Superior temporal gyrus (tissue), 1 donor: ENCODE results near the gene UNC13D.
A peak's percentile ranks its signal among the peaks of the same experiment; 100 is the strongest.
"Not testable (repeated sequence)": the region's sequence is repeated elsewhere in the genome, so short reads cannot be mapped to it uniquely, and the experiment has no call there.

Source experiments
- DNase-seq: peaks from one replicate; pipeline ENCODE4 v3.0.0-alpha.2; 2016; ENCODE audit errors: extremely low spot score

The UNC13D gene

DNA sequence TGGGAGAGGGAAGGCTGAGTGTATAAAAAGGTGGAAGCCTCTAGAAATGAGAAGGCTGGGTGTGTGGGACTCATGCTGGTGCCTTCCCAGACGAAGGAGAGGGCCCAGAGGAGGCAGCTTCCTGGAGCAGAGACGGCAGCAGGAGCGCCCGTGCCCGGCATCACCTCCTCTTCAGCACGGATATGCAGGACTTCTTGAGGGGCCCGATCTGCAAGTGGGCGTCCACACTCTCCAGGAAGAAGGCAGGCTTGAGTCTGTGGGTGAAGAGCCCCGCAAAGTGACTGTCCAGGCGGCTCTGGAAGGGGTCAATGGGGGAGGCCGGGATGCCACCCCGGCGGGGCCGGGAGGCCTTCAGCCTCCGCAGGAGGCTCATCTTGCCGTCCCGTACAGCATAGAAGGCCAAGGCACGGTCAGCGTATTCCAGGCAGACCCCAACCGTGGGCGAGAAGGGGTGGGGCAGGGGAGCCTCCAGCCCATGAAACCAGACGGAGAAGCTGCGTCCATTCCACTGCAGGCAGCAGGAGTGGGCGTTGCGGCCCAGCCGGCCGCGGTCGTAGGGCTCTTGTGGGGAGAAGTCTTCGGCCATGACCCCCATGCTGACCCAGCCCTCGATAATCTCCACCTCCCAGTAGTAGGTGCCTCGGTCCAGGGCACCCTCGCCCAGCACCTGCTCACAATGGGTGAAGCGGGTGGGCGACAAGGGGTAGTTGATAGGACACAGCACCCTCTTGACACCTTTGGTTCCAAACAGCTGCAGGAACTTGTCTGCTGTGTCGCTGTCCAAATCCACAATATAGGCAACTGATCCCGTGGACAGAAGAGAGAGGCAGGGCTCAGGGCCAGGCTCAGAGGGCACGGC is 30.3 kb upstream of the UNC13D start:
- no peak for DNase-seq

- DNase-seq = no peak
Observed at GRCh38 chr17:75873587-75874322, 29.6 kb upstream of the UNC13D start.

DNA sequence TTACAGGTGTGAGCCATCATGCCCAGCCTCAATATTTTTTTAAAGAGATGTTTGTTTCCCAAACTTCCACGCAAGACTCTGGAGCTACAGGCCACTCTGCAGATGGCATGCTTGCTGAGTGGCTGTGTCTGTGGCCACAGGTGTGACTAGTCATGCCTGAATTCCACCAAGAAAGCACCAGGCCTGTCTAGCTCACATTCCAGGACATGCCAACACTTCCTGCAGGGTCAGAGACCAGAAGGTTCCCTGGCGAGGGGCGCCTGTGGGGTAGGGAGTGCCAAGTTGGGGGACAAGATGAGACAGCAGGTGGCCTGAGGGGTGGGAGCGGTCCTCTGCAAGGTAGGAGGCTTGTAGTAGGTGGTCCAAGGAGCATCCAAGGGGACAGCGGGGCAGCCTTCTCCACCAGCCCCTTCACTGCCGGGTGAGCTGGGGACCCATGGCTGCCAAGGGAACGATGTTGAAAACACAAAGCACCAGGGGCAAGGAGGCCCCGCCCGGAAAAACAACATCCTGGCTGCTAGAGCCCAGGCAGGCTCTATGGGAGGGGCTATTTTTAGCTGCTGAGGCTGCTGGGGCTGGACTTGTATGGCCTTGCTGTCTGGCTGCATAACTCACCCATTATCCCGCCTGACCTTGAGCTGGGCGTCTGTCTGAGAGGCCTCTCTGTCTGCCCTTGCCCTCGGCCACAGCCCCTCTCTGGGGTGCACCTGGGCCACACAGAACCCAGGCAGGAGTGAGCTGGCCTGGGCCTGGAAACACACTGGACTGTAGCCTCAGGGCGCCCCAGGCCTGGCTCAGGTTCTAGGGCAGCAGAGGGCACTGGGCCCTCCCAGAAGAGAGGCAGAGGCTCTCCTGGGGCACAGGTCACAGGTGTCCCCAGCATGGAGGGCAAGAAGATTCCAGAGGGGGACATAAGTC is 28.5 kb upstream of the UNC13D start:
- no peak for DNase-seq

- not testable (repeated sequence) for DNase-seq
Observed at GRCh38 chr17:75870228-75870627, 26.0 kb upstream of the UNC13D start.

DNA sequence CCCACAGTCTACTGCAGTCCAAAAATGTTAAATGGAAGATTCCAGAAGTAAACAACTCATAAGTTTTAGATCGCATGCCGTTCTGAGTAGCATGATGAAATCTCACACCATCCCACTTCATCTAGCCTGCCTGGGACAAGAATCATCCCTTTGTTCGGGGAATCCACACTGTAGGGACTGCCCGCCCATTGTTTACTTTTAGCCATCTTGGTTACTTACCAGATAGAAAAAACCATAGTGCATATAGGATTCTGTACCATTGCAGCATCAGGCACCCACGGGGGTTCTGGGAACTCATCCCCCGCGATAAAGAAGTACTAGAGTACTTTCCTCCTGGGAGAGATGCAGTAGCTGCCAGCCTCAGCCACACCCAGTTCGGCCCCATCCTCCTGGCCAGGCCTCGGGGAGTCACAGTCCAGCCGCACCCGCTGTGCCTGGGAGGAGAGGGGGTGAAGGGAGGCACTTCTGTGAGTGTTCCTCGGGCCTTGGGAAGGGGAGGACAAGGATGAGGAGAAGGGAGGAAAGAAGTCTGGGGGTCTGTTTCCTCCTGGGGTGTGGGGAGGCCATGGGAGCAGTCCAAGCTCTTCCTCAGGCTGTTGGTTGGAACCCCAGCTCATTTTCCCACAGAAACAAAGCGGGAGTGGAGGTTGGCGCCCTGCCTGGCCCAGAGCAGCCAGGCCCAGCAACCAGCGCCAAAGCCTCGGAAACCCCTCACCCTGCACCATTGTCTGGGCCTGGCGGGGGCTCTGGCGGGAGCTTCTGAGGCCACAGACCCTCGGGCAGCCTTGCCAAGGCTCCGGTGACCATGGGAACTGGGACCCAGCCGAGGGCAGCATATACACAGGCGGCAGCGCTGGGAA is 25.3 kb upstream of the UNC13D start:
- DNase-seq = peak; percentile 90

GRCh38 chr17:75868730-75869281 is 24.6 kb upstream of the UNC13D start:
- DNase-seq = not testable (repeated sequence)

DNA sequence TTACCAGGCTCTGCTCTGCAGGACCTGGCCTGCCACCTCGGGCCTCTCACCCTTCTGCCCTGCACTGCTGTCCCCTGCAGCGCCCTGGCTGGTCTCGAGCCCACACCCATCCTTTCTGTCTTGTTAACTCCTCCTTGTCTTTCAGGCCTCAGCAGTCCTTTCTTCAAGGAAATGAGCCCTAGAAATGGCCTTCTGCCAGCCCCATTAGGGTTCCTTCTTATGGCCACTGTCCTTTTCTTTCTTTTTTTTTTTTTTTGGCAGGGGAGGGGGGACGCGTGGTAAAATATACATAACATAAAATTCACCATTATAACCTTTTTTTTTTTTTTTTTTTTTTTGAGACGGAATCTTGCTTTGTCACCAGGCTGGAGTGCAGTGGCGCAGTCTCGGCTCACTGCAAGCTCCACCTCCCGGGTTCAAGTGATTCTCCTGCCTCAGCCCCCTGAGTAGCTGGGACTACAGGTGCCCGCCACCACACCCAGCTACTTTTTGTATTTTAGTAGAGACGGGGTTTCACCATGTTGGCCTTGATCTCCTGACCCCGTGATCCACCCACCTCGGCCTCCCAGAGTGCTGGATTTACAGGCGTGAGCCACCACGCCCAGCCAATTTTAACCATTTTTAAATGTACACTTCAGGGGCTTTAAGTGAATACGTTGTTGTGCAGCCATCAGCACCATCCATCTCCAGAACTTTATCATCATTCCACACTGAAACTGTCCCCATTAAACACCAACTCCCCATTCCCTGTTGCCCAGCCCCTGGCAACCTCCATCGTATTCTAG is 21.4 kb upstream of the UNC13D start:
- not testable (repeated sequence) for DNase-seq

GRCh38 chr17:75864887-75865286 is 20.7 kb upstream of the UNC13D start:
- DNase-seq = not testable (repeated sequence)

- no peak for DNase-seq
Observed at GRCh38 chr17:75864448-75864871, 20.3 kb upstream of the UNC13D start.

GRCh38 chr17:75861927-75862317 is 17.7 kb upstream of the UNC13D start:
- no peak for DNase-seq

DNA sequence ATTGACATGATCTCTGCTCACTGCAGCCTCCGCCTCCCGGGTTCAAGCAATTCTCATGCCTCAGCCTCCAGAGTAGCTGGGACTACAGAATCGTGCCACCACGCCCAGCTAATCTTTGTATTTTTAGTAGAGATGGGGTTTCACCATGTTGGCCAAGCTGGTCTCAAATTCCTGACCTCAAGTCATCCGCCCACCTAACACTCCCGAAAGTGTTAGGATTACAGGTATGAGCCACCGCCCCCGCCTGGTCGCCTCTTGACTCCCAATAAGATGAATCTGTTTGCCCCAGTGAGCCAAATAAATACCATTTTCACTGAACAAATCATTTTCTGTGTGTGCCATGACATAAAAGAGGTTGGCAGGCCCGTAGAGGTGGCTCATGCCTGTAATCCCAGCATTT is 15.2 kb upstream of the UNC13D start:
- not testable (repeated sequence) for DNase-seq

DNA sequence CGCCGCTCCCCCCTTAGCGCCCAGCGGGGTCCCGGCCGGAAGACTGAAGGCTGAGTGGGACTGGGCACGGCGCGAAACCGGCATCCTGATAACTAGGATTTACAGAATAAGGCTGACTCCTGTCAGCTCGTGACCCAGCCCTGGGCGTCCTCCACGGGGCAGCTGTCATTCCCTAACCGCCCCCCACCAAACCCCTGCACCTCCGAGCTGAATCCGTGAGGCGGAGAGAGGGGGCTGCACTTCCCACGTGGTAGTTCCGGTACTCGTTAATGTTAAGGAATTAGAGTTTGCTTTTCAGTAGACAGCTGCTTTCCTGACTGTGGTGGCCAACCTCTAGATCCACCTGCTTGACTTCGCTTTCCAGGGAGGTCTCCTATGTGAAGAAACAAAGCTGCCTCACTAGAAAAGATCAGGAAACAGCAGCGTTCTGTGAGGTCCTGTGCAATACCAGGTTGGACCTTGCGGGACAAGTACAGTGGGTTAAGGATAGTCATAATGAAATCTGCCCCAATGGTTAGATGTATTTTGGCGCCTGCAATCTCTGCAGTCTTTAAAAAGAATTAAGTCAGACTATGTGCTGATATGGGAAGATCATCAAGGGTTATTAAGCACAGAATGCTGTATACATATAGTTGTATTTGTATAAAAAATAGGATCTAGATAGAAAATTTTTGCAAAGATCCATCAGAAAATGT is 12.0 kb upstream of the UNC13D start:
- peak; percentile 40 for DNase-seq

- DNase-seq = peak; percentile 100
Observed at GRCh38 chr17:75855310-75856061, 11.3 kb upstream of the UNC13D start, which contains the start of gene WBP2. WBP2 (minus strand) TSS chr17:75855335; CDS start chr17:75855297, 38 bp downstream.

- DNase-seq = no peak
Observed at GRCh38 chr17:75854881-75855309, 10.7 kb upstream of the UNC13D start.

DNA sequence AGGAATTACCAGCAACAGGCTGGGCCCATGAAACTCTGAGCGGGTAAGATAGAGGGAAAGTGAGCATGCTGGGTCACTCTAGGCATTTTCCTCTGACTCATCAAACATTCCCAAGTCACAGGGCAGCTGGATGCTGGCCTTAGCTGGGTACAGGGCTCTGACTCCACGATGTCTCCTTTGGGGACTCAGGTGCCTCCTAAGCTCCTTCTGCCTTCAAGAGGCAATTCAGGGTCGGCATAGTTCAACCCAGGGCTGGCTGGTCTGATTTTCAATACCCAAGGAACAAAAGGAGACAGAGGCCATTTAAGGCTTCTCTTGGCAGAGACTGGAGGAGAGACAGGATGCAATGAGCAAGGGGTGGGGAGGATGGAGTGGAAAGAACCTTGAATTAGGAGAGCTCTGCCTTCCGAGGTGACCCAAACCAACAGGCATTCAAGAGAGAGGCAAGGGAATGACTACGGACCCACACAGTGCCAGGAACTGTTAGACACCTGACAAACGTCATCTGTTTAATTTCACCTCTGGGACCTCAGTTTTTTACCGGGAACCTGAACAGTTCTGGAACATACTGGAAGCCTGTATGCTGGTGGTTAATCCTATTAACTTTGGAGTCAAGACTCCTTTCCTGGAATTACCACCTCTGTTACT is 10.0 kb upstream of the UNC13D start:
- DNase-seq = peak; percentile 24

GRCh38 chr17:75853433-75853832 is 9.2 kb upstream of the UNC13D start:
- no peak for DNase-seq

GRCh38 chr17:75851693-75851991 is 7.4 kb upstream of the UNC13D start:
- DNase-seq = not testable (repeated sequence)
